Heart left ventricle (tissue), 16 donors: ENCODE results near the gene HNRNPR. TPM values are rescaled to one million over a fixed set of nuclear protein-coding genes. Genes with fewer than 3 reads are reported as not detected.
A peak's percentile ranks its signal among the peaks of the same experiment; 100 is the strongest.

Source experiments
- ATAC-seq, 4 donors: fragments of 200-7000 bp; cut with Tn5 transposase; one replicate each; pipeline ENCODE4 v1.9.1; 2020 to 2022; ENCODE audit warnings: moderate library complexity in 4 of 4, mild to moderate bottlenecking in 3 of 4, moderate number of reproducible peaks in 1 of 4
- DNase-seq, 5 donors: peaks; one replicate each; pipeline ENCODE4 v3.0.0-alpha.2; 2020
- H3K27ac ChIP-seq, 12 donors: fragments of 200-600 bp; sonication (generic) in 4 of 12; one replicate each; pipeline versions ENCODE4 v1.5.0 to v1.8.0; 2016 to 2022; ENCODE audit warnings: mild to moderate bottlenecking in 2 of 12
- H3K27me3 ChIP-seq, 9 donors: fragments of 200-600 bp; sonication (generic) in 2 of 9; one replicate each; pipeline versions ENCODE4 v1.5.1 to v1.8.0; 2016 to 2022; ENCODE audit warnings: mild to moderate bottlenecking in 3 of 9
- H3K36me3 ChIP-seq, 9 donors: fragments of 200-600 bp; sonication (generic) in 2 of 9; one replicate each; pipeline versions ENCODE4 v1.5.0 to v1.8.0; 2018 to 2022; ENCODE audit warnings: mild to moderate bottlenecking in 2 of 9
- H3K4me1 ChIP-seq, 12 donors: fragments of 200-600 bp; sonication (generic) in 4 of 12; one replicate each; pipeline versions ENCODE4 v1.5.0 to v1.8.0; 2016 to 2022; ENCODE audit warnings: mild to moderate bottlenecking in 3 of 12
- H3K4me3 ChIP-seq, 12 donors: fragments of 200-600 bp; sonication (generic) in 4 of 12; one replicate each; pipeline versions ENCODE4 v1.5.0 to v1.8.0; 2017 to 2022; ENCODE audit warnings: mild to moderate bottlenecking in 9 of 12, moderate library complexity in 4 of 12
- H3K9me3 ChIP-seq, 12 donors: fragments of 200-600 bp; sonication (generic) in 4 of 12; one replicate each; pipeline versions ENCODE4 v1.5.0 to v1.8.0; 2016 to 2022; ENCODE audit warnings: mild to moderate bottlenecking in 1 of 12
- CTCF ChIP-seq, 12 donors: fragments of 200-600 bp; sonication (generic) in 4 of 12; IDR thresholded peaks; one replicate each; pipeline versions ENCODE4 v1.5.0 to v1.8.0; 2018 to 2022; ENCODE audit warnings: antibody characterized with exemption in 12 of 12, mild to moderate bottlenecking in 5 of 12
- POLR2A ChIP-seq, 2 donors: fragments of 450-650 bp; IDR thresholded peaks; one replicate each; pipeline ENCODE4 v1.6.1; 2017; ENCODE audit warnings: antibody characterized with exemption in 2 of 2, mild to moderate bottlenecking in 2 of 2, moderate library complexity in 2 of 2
- WGBS, 4 donors: extraction: QIAGEN DNeasy Blood & Tissue Kit in 2 of 4; methylation state at CpG; one replicate each; pipeline versions ENCODE4 v1.1.5 to v1.1.7; 2013 to 2018; 5-methylcytosine and 5-hydroxymethylcytosine counted together
- intact Hi-C, 10 donors: fragments of 100-400 bp; cut with DNase I; formaldehyde crosslinking; loops; one replicate each; pipeline versions ENCODE4 v1.11.1 to v1.14.2; 2022
- polyA plus RNA-seq, 2 donors: library from polyadenylated mRNA; stranded (reverse); fragments of 200-250 nt; gene quantifications; one replicate each; pipeline ENCODE4 v1.2.3, GENCODE V29; 2013
- total RNA-seq, 9 donors: library from RNA; depleted of rRNA in 2 of 9; stranded (reverse); fragments of >200 nt in 2 of 9; fragmentation: NEBNext Ultra II Directional in 3 of 9; extraction: Animal tissue kit (Norgen Biotek cat#: 25700) in 3 of 9; gene quantifications; one replicate each; pipeline versions ENCODE4 v1.1.0 to v1.2.4, GENCODE V29; 2016 to 2023
- donor health status: ischemic (EF 13 %, LVEDD 7.1; RV severe dilation, severe dysfunction).
- donor health status: healthy with polysubstance abuse.
- donor health status: DM: no; HTN: yes; CAD: no.
- donor health status: DM: no; HTN: no; CAD: no.
- donor health status: ischemic (EF 25% LVEDD 6.9; RV normal size, moderate dysfunction).
- donor health status: ischemic (EF 25% LVEDD 5.7; RV mildly dilated, moderate dysfunction).
- donor health status: healthy.
- donor health status: DM: yes; HTN: yes; CAD: no.
- donor health status: ischemic (EF 35%, LVEDD 5.7; RV mildly dilated, moderate dysfunction).
- donor health status: nonischemic (EF 11% LVEDD 7.7; RV severe dilation, severe dysfunction).
- donor health status: DM: yes; HTN: yes; CAD: no.
- donor health status: PGD.
- donor health status: ischemic (EF 29% LVEDD 5.4; RV normal size, mild dysfunction).
- donor health status: nonischemic (EF 23%, LVEDD 6.1; RV moderate dilation, normal function).

HNRNPR gene
- total and polyA plus RNA-seq, 11 donors = 38.0 to 96.1 (median 69.2) TPM

- Histone ChIP-seq H3K4me1 (peaks cover 17 to 52% (median 40%) of the 10 kb centered on the region in 12 donors), H3K36me3 (peaks cover 2 to 41% (median 32%) of the 10 kb centered on the region in 9 donors), H3K27me3 (no peaks in the 10 kb centered on the region), H3K4me3 (peak overlapping the region; percentile 66 to 100 (median 87)), H3K9me3 (peaks cover 0 to 31% (median 11%) of the 10 kb centered on the region in 12 donors), H3K27ac (peak overlapping the region; percentile 94 to 100 (median 98))
- DNase-seq (peak; percentile 92 to 97 (median 94)), ATAC-seq (peak; percentile 84 to 90 (median 87))
- WGBS, 4 donors = 0 to 1% (median 0%) methylated on average over 10 to 61 of the region's 61 CpGs
- TF ChIP-seq POLR2A (IDR thresholded peaks at IDR 0.05) = peak; percentile 21 to 92
- TF ChIP-seq CTCF (IDR thresholded peaks at IDR 0.05) = peak in 6 of 12 donors; percentile 7 to 37 (median 20)
- intact Hi-C loops = loop anchor here in 8 of 10 donors (1.0 to 10.0 kb wide), 9 partner anchors 24 to 116 kb away; partner anchors contain the start of genes HNRNPR (in 6 of the 8) and ASAP3 (in 2 of the 8)
Observed at GRCh38 chr1:23368562-23369334, 24.7 kb upstream of the HNRNPR start.

- Histone ChIP-seq H3K27ac (peak overlapping the region; percentile 94 to 100 (median 98)), H3K4me1 (peaks cover 17 to 50% (median 40%) of the 10 kb centered on the region in 12 donors), H3K9me3 (peaks cover 0 to 39% (median 19%) of the 10 kb centered on the region in 12 donors), H3K36me3 (peaks cover 2 to 48% (median 39%) of the 10 kb centered on the region in 9 donors), H3K27me3 (no peaks in the 10 kb centered on the region), H3K4me3 (peak overlapping the region; percentile 66 to 100 (median 87))
- DNase-seq (peak; percentile 99), ATAC-seq (peak; percentile 92 to 95 (median 94))
- intact Hi-C loops = loop anchor here in 8 of 10 donors (1.0 to 10.0 kb wide), 7 partner anchors 23 to 117 kb away; partner anchors contain the start of genes HNRNPR (in 6 of the 8) and ASAP3 (in 1 of the 8)
- WGBS, 4 donors = 2 to 4% (median 3%) methylated on average over 24 to 41 of the region's 41 CpGs
- TF ChIP-seq CTCF (IDR thresholded peaks at IDR 0.05) = peak in 5 of 12 donors; percentile 13 to 44 (median 29)
- TF ChIP-seq POLR2A (IDR thresholded peaks at IDR 0.05) = peak in 1 of 2 donors; percentile 78
Observed at GRCh38 chr1:23367791-23368561, 23.9 kb upstream of the HNRNPR start.

GRCh38 chr1:23367451-23367790 is 23.3 kb upstream of the HNRNPR start:
- Histone ChIP-seq H3K9me3 (peaks cover 0 to 44% (median 24%) of the 10 kb centered on the region in 12 donors), H3K4me3 (peak overlapping the region; percentile 58 to 100 (median 87)), H3K27ac (peak overlapping the region; percentile 65 to 100 (median 98)), H3K4me1 (peaks cover 17 to 47% (median 36%) of the 10 kb centered on the region in 12 donors), H3K27me3 (no peaks in the 10 kb centered on the region), H3K36me3 (peaks cover 7 to 54% (median 45%) of the 10 kb centered on the region in 9 donors)
- intact Hi-C loops = loop anchor here in 5 of 10 donors (2.0 to 10.0 kb wide), 3 partner anchors 23 to 117 kb away; partner anchors contain the start of genes ASAP3 (in 1 of the 5) and HNRNPR (in 1 of the 5)
- ATAC-seq (no peak), DNase-seq (no peak)
- WGBS, 4 donors = 60 to 71% (median 65%) methylated on average over 9 of the region's 9 CpGs
- TF ChIP-seq POLR2A (IDR thresholded peaks at IDR 0.05) (no peak), CTCF (IDR thresholded peaks at IDR 0.05) (no peak)
